Pancreas (tissue), 10 donors: ENCODE measurements around the gene CPT1C. TPM values are rescaled to one million over a fixed set of nuclear protein-coding genes. Genes with fewer than 3 reads are reported as not detected.

Experiments
- ATAC-seq, 4 donors: fragments of 200-7000 bp; cut with Tn5 transposase; one replicate each; pipeline versions ENCODE4 v1.8.0 to v1.9.1; 2020; ENCODE audit warnings: mild to moderate bottlenecking in 4 of 4, moderate library complexity in 4 of 4
- DNase-seq, 6 donors: peaks; one replicate each; pipeline ENCODE4 v3.0.0-alpha.2; 2020
- FAIRE-seq: peaks from 2 replicates; lab custom pipeline; 2012; peaks lifted over from hg19 to GRCh38; lab: Jason Lieb, UNC
- H3K27ac ChIP-seq, 4 donors: fragments of 200-600 bp; sonication (generic); 1 replicate in 3 of 4; 2 replicates in 1 of 4; pipeline versions ENCODE4 v1.5.0 to v1.8.0; 2020
- H3K27me3 ChIP-seq, 4 donors: fragments of 200-600 bp; one replicate each; pipeline ENCODE4 v1.8.0; 2021
- H3K36me3 ChIP-seq, 3 donors: fragments of 200-600 bp; sonication (generic) in 1 of 3; one replicate each; pipeline versions ENCODE4 v1.5.0 to v1.8.0; 2020 to 2021
- H3K4me1 ChIP-seq, 3 donors: fragments of 200-600 bp; one replicate each; pipeline ENCODE4 v1.8.0; 2021
- H3K4me3 ChIP-seq, 4 donors: fragments of 200-600 bp; sonication (generic) in 2 of 4; one replicate each; pipeline versions ENCODE4 v1.5.0 to v1.8.0; 2020 to 2021
- H3K9me3 ChIP-seq, 4 donors: fragments of 200-600 bp; one replicate each; pipeline ENCODE4 v1.8.0; 2021
- CTCF ChIP-seq, 4 donors: fragments of 200-600 bp; sonication (generic) in 3 of 4; IDR thresholded peaks; one replicate each; pipeline versions ENCODE4 v1.5.0 to v1.8.0; 2021; ENCODE audit warnings: antibody characterized with exemption in 4 of 4
- WGBS, 2 donors: extraction: QIAGEN DNeasy Blood & Tissue Kit; methylation state at CpG; one replicate each; pipeline ENCODE4 v1.1.7; 2013; 5-methylcytosine and 5-hydroxymethylcytosine counted together
- intact Hi-C, 3 donors: fragments of 100-400 bp; cut with DNase I; formaldehyde crosslinking; loops; one replicate each; pipeline versions ENCODE4 v1.11.1 to v1.14.2; 2022
- polyA plus RNA-seq, 2 donors: library from polyadenylated mRNA; stranded (reverse); fragments of 200-250 nt; gene quantifications; one replicate each; pipeline ENCODE4 v1.2.3, GENCODE V29; 2013
- total RNA-seq, 6 donors: library from RNA; stranded (reverse); fragmentation: NEBNext Ultra II Directional in 4 of 6; extraction: Animal tissue kit (Norgen Biotek cat#: 25700) in 4 of 6; gene quantifications; one replicate each; pipeline versions ENCODE4 v1.2.1 to v1.2.4, GENCODE V29; 2021 to 2023
- donor health status: healthy with polysubstance abuse.
- donor health status: DM: no; HTN: no; CAD: no; lungs with moderate emphysema.
- donor health status: DM: no; HTN: no; CAD: no.
- donor health status: control.
- donor health status: control.
- donor health status: Bipolar disorder and iron deficiency.
- donor health status: DM: yes; HTN: yes; CAD: no.
- donor health status: DM: no; HTN: no; CAD: no.
- donor health status: DM: no; HTN: no; CAD: no.
- donor health status: DM: yes; HTN: yes; CAD: no.

CPT1C gene
- total and polyA plus RNA-seq, 8 donors = 0.28 to 12.6 (median 3.0) TPM

GRCh38 chr19:49749771-49750170, 58.9 kb downstream of the CPT1C start:
- no peaks in the 10 kb centered on the region for H3K27me3 ChIP-seq
- no peak overlapping the region for H3K4me3 ChIP-seq
- 69% methylated on average over 1 of the region's 1 CpG for WGBS, 2 donors
- H3K27ac ChIP-seq = no peak overlapping the region
- no peaks in the 10 kb centered on the region for H3K9me3 ChIP-seq
- no peaks in the 10 kb centered on the region for H3K4me1 ChIP-seq
- intact Hi-C loops = no loop called here
- ATAC-seq (no peak), DNase-seq (no peak), FAIRE-seq (no peak)
- TF ChIP-seq CTCF (IDR thresholded peaks at IDR 0.05) = no peak
- no peaks in the 10 kb centered on the region for H3K36me3 ChIP-seq

- no peaks in the 10 kb centered on the region for H3K27me3 ChIP-seq
- no peak for TF ChIP-seq CTCF (IDR thresholded peaks at IDR 0.05)
- H3K27ac ChIP-seq = no peak overlapping the region
- WGBS, 2 donors = 25 to 33% methylated on average over 1 of the region's 1 CpG
- no peaks in the 10 kb centered on the region for H3K36me3 ChIP-seq
- FAIRE-seq (no peak), DNase-seq (no peak), ATAC-seq (no peak)
- intact Hi-C loops = no loop called here
- H3K4me1 ChIP-seq = no peaks in the 10 kb centered on the region
- H3K9me3 ChIP-seq = no peaks in the 10 kb centered on the region
- H3K4me3 ChIP-seq = no peak overlapping the region
Measured at GRCh38 chr19:49752701-49753100, 61.8 kb downstream of the CPT1C start.

GRCh38 chr19:49755956-49756355, 65.0 kb downstream of the CPT1C start:
- FAIRE-seq (no peak), DNase-seq (no peak), ATAC-seq (no peak)
- Histone ChIP-seq H3K36me3 (no peaks in the 10 kb centered on the region), H3K4me1 (no peaks in the 10 kb centered on the region), H3K27me3 (no peaks in the 10 kb centered on the region), H3K9me3 (no peaks in the 10 kb centered on the region), H3K4me3 (no peak overlapping the region), H3K27ac (no peak overlapping the region)
- no peak for TF ChIP-seq CTCF (IDR thresholded peaks at IDR 0.05)
- WGBS, 2 donors = 91 to 95% methylated on average over 3 of the region's 3 CpGs
- intact Hi-C loops = no loop called here

GRCh38 chr19:49758292-49758691, 67.4 kb downstream of the CPT1C start:
- intact Hi-C loops = no loop called here

More at GRCh38 chr19:49758292-49758691, 67.4 kb downstream of the CPT1C start:
- Histone ChIP-seq H3K4me3 (no peak overlapping the region), H3K27me3 (no peaks in the 10 kb centered on the region), H3K27ac (no peak overlapping the region), H3K9me3 (no peaks in the 10 kb centered on the region), H3K36me3 (no peaks in the 10 kb centered on the region), H3K4me1 (no peaks in the 10 kb centered on the region)
- no peak for DNase-seq
- TF ChIP-seq CTCF (IDR thresholded peaks at IDR 0.05) = no peak
- peak in 1 of 4 donors; percentile 39 for ATAC-seq
- no peak for FAIRE-seq
- WGBS, 2 donors = 22 to 24% methylated on average over 7 of the region's 7 CpGs
